OCI-LY3 (cell line): ENCODE results near the gene ATP8A2.

Source experiments
- H2AFZ ChIP-seq: fragments of 200-600, 300-600 bp; shearing (Covaris generic); 2 replicates; pipeline ENCODE4 v1.6.0; 2014; ENCODE audit warnings: antibody characterized with exemption, low read depth, low read length
- H3K27ac ChIP-seq: fragments of 200-600, 300-600 bp; sonication (generic); 2 replicates; pipeline ENCODE4 v1.5.1; 2014; ENCODE audit warnings: mild to moderate bottlenecking, low read length, moderate library complexity, mixed read lengths
- H3K27me3 ChIP-seq: fragments of 200-600, 300-600 bp; sonication (generic); 2 replicates; pipeline ENCODE4 v1.6.1; 2014; ENCODE audit warnings: low read depth, low read length, mixed read lengths
- H3K36me3 ChIP-seq: fragments of 200-600, 300-600 bp; sonication (generic); replicated peaks from 2 replicates; pipeline ENCODE3; 2014; ENCODE audit warnings: low read depth, low read length, mixed read lengths
- H3K4me1 ChIP-seq: fragments of 300-600, 200-600 bp; sonication (generic); 2 replicates; pipeline ENCODE4 v1.6.1; 2014; ENCODE audit warnings: low read length, mixed read lengths
- H3K4me2 ChIP-seq: fragments of 200-600, 300-600 bp; sonication (generic); 2 replicates; pipeline ENCODE4 v1.6.1; 2014; ENCODE audit warnings: low read length, mixed read lengths
- H3K4me3 ChIP-seq: fragments of 300-600, 200-600 bp; sonication (generic); 2 replicates; pipeline ENCODE4 v1.5.1; 2014; ENCODE audit warnings: antibody characterized with exemption, mild to moderate bottlenecking, low read length, moderate library complexity
- H3K79me2 ChIP-seq: fragments of 300-600, 200-600 bp; shearing (Covaris generic); 2 replicates; pipeline ENCODE4 v1.6.1; 2014; ENCODE audit warnings: mild to moderate bottlenecking, low read length, mixed read lengths
- H3K9ac ChIP-seq: fragments of 300-600, 200-600 bp; shearing (Covaris generic); 2 replicates; pipeline ENCODE4 v1.6.0; 2014; ENCODE audit warnings: mild to moderate bottlenecking, low read length, moderate library complexity
- H3K9me3 ChIP-seq: fragments of 200-600, 300-600 bp; shearing (Covaris generic); 2 replicates; pipeline ENCODE4 v1.6.1; 2014; ENCODE audit warnings: low read length, mixed read lengths; ENCODE audit not compliant: insufficient read depth
- H4K20me1 ChIP-seq: fragments of 200-600, 300-600 bp; sonication (generic); 2 replicates; pipeline ENCODE4 v1.6.1; 2016; ENCODE audit warnings: low read length, mixed read lengths; ENCODE audit not compliant: insufficient read depth
- CTCF ChIP-seq: fragments of 200-600, 300-600 bp; sonication (generic); IDR thresholded peaks from 2 replicates; pipeline ENCODE4 v1.5.1; 2014; ENCODE audit warnings: antibody characterized with exemption, low read length, low read depth
- EZH2phosphoT487 ChIP-seq: fragments of 200-600 bp; shearing (Covaris generic); IDR thresholded peaks from 2 replicates; pipeline ENCODE4 v1.6.1; 2018; ENCODE audit warnings: antibody characterized with exemption, mixed run types, low read depth

Gene ATP8A2

GRCh38 chr13:25632166-25632888, 260.6 kb downstream of the ATP8A2 start:
- Histone ChIP-seq H3K4me2 (no peak overlapping the region), H3K4me1 (peaks cover 4% of the 10 kb centered on the region; the same call in 1 of the 2 replicates), H2AFZ (no peak overlapping the region), H3K9me3 (no peaks in the 10 kb centered on the region), H3K36me3 (no peaks in the 10 kb centered on the region), H4K20me1 (no peaks in the 10 kb centered on the region), H3K27ac (no peak overlapping the region), H3K27me3 (no peaks in the 10 kb centered on the region), H3K4me3 (no peak overlapping the region), H3K9ac (no peak overlapping the region), H3K79me2 (no peaks in the 10 kb centered on the region)
- no peak for TF ChIP-seq CTCF
- no peak for TF ChIP-seq EZH2phosphoT487

- TF ChIP-seq EZH2phosphoT487: no peak
- no peak for TF ChIP-seq CTCF
- Histone ChIP-seq H3K36me3 (no peaks in the 10 kb centered on the region), H3K4me2 (no peak overlapping the region), H3K27me3 (no peaks in the 10 kb centered on the region), H3K27ac (no peak overlapping the region), H3K9me3 (no peaks in the 10 kb centered on the region), H4K20me1 (no peaks in the 10 kb centered on the region), H2AFZ (no peak overlapping the region), H3K79me2 (no peaks in the 10 kb centered on the region), H3K4me3 (no peak overlapping the region), H3K9ac (no peak overlapping the region), H3K4me1 (peaks cover 4% of the 10 kb centered on the region; the same call in 1 of the 2 replicates)
Measured at GRCh38 chr13:25633093-25633492, 261.3 kb downstream of the ATP8A2 start.

- no peaks in the 10 kb centered on the region for H3K36me3 ChIP-seq
- H3K4me2 ChIP-seq: no peak overlapping the region
- H3K9ac ChIP-seq: no peak overlapping the region
- no peak overlapping the region for H3K27ac ChIP-seq
- H3K4me3 ChIP-seq: no peak overlapping the region
- peaks cover 8% of the 10 kb centered on the region for H3K4me1 ChIP-seq
- no peaks in the 10 kb centered on the region for H3K27me3 ChIP-seq
- no peak for TF ChIP-seq CTCF
- TF ChIP-seq EZH2phosphoT487: no peak
- no peaks in the 10 kb centered on the region for H3K79me2 ChIP-seq
- no peaks in the 10 kb centered on the region for H4K20me1 ChIP-seq
- no peaks in the 10 kb centered on the region; the same call in none of the 2 replicates for H3K9me3 ChIP-seq
- no peak overlapping the region for H2AFZ ChIP-seq
Measured at GRCh38 chr13:25645681-25646080, 273.9 kb downstream of the ATP8A2 start.

GRCh38 chr13:25649001-25649633, 277.3 kb downstream of the ATP8A2 start:
- Histone ChIP-seq H3K9me3 (no peaks in the 10 kb centered on the region; the same call in none of the 2 replicates), H3K36me3 (no peaks in the 10 kb centered on the region), H3K9ac (no peak overlapping the region), H3K4me1 (peaks cover 8% of the 10 kb centered on the region), H3K79me2 (no peaks in the 10 kb centered on the region), H2AFZ (no peak overlapping the region), H3K27me3 (no peaks in the 10 kb centered on the region), H3K4me3 (no peak overlapping the region), H4K20me1 (no peaks in the 10 kb centered on the region), H3K4me2 (no peak overlapping the region), H3K27ac (no peak overlapping the region)
- TF ChIP-seq EZH2phosphoT487: no peak
- no peak for TF ChIP-seq CTCF
